Activated CD4-positive, alpha-beta T cell treated with anti-CD3 and anti-CD28 coated beads, Interleukin-2, amount 10 ng/mL, durations not matched to agents 24 days and 14 days (primary cell): Measurements from ENCODE around the gene AP3M1. TPM values are rescaled to one million over a fixed set of nuclear protein-coding genes. Genes with fewer than 3 reads are reported as not detected.

Experiments used
- DNase-seq: peaks from one replicate; pipeline ENCODE4 v3.0.0; 2022
- H3K27ac Mint-ChIP-seq: one replicate; pipeline ENCODE4 v1.8.0; 2022; ENCODE audit warnings: mild to moderate bottlenecking, mixed read lengths
- H3K27me3 Mint-ChIP-seq: one replicate; pipeline ENCODE4 v1.8.0; 2022; ENCODE audit warnings: mixed read lengths
- H3K36me3 Mint-ChIP-seq: one replicate; pipeline ENCODE4 v1.8.0; 2022; ENCODE audit warnings: low read depth, mild to moderate bottlenecking, mixed read lengths
- H3K4me1 Mint-ChIP-seq: one replicate; pipeline ENCODE4 v1.8.0; 2021; ENCODE audit warnings: mixed read lengths
- H3K4me3 Mint-ChIP-seq: one replicate; pipeline ENCODE4 v1.8.0; 2022; ENCODE audit warnings: mild to moderate bottlenecking, moderate library complexity, mixed read lengths
- H3K9me3 Mint-ChIP-seq: one replicate; pipeline ENCODE4 v1.8.0; 2021; ENCODE audit warnings: mixed read lengths
- intact Hi-C: fragments of 100-400 bp; cut with micrococcal nuclease; formaldehyde crosslinking; loops from one replicate; pipeline ENCODE4 v1.15.1; 2023
- total RNA-seq: library from RNA; stranded (reverse); gene quantifications from 2 replicates; pipeline ENCODE4 v1.2.3, GENCODE V29; 2022

Gene AP3M1
- total RNA-seq, 1 donor from 2014 or later, result 51.9 TPM

- Mint-ChIP-seq H3K27me3 (no peaks in the 10 kb centered on the region), H3K36me3 (peaks cover 41% of the 10 kb centered on the region), H3K9me3 (no peaks in the 10 kb centered on the region), H3K27ac (no peak overlapping the region), H3K4me3 (no peak overlapping the region), H3K4me1 (peaks cover 32% of the 10 kb centered on the region)
- peak; percentile 24 for DNase-seq
- intact Hi-C loops, result loop anchor here (5.0 kb wide), 1 partner anchor 80 kb away; the partner anchor contains the start of gene VCL
These were observed 73.2 kb downstream of the AP3M1 start for GRCh38 chr10:74077416-74077815.

DNA sequence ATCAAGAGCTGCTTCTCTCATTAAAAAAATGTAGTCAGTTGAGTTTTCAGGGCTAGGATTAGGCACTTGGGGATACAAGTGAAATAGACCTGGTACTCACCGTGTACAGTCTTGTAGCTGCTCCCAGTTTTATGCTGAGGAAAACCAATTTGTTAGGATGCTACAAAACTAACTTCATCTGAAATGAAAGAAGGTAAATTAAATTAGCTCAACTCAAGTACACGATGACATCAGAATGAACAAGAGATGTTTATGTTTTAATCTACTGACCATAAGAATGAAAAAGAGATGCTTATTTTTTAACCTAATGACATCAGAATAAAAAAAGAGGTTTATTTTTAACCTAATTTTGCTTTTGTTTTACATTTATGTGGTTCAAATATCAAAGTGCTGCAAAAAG lies 73.7 kb downstream of the AP3M1 start:
- no peak overlapping the region for H3K27ac Mint-ChIP-seq
- intact Hi-C loops, result loop anchor here (5.0 kb wide), 1 partner anchor 80 kb away; the partner anchor contains the start of gene VCL
- H3K4me1 Mint-ChIP-seq, result peaks cover 30% of the 10 kb centered on the region
- H3K4me3 Mint-ChIP-seq, result no peak overlapping the region
- H3K27me3 Mint-ChIP-seq, result no peaks in the 10 kb centered on the region
- H3K9me3 Mint-ChIP-seq, result no peaks in the 10 kb centered on the region
- DNase-seq, result no peak
- H3K36me3 Mint-ChIP-seq, result peaks cover 38% of the 10 kb centered on the region

DNA sequence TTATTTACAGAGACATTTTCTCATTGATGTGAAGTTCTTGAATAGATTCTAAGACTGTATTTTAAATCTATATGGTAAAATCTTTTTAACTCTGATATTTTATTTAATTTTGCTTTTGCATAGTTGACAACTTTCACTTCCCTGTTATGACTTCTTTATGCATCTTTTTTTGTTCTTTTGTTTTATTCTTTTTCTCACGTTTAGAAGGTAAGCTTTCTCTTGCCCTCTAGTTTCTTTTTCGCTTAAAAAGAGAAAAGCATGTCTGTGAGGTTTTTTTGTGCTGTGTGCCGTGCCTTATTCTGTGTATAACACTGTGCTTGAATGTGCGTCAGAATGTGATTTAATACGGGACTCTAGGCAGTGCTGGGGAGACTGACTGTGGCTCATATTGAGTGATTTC lies 74.7 kb downstream of the AP3M1 start:
- DNase-seq, result no peak
- H3K4me3 Mint-ChIP-seq, result no peak overlapping the region
- no peaks in the 10 kb centered on the region for H3K9me3 Mint-ChIP-seq
- peaks cover 26% of the 10 kb centered on the region for H3K4me1 Mint-ChIP-seq
- intact Hi-C loops, result loop anchor here (5.0 kb wide), 1 partner anchor 79 kb away; the partner anchor contains the start of gene VCL
- H3K27ac Mint-ChIP-seq, result no peak overlapping the region
- peaks cover 39% of the 10 kb centered on the region for H3K36me3 Mint-ChIP-seq
- H3K27me3 Mint-ChIP-seq, result no peaks in the 10 kb centered on the region

GRCh38 chr10:74072503-74072902 lies 78.1 kb downstream of the AP3M1 start:
- no peaks in the 10 kb centered on the region for H3K27me3 Mint-ChIP-seq
- intact Hi-C loops, result no loop called here
- peaks cover 40% of the 10 kb centered on the region for H3K36me3 Mint-ChIP-seq
- H3K4me1 Mint-ChIP-seq, result peaks cover 5% of the 10 kb centered on the region
- DNase-seq, result no peak
- no peak overlapping the region for H3K27ac Mint-ChIP-seq
- H3K4me3 Mint-ChIP-seq, result no peak overlapping the region
- no peaks in the 10 kb centered on the region for H3K9me3 Mint-ChIP-seq

DNA sequence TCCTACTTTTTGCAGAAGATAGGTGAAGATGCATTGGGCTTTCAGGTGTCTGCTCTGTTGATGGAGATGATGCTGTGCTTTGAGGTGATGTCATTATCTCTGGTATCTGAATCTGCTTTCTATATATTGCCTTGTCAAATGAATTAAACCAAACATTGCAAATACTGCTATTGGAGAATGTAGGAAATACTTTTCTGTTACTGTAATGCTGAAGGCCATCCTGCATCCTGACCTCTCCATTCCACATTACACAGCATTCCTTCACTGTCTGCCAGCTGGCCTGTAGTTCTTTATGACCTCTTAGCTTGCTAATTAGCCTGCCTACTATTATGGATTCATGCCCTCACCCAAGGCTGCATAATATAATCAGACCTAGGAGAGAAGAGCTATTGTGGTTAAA lies 79.5 kb downstream of the AP3M1 start:
- intact Hi-C loops, result no loop called here
- Mint-ChIP-seq H3K4me3 (no peak overlapping the region), H3K27ac (no peak overlapping the region), H3K36me3 (peaks cover 40% of the 10 kb centered on the region), H3K4me1 (peaks cover 4% of the 10 kb centered on the region), H3K9me3 (no peaks in the 10 kb centered on the region), H3K27me3 (no peaks in the 10 kb centered on the region)
- DNase-seq, result no peak

Other genes with a start within 250 kb of the AP3M1 start
- gene PLAU, start 239.7 kb downstream of the AP3M1 start, total RNA-seq, result 0.57 and 0.72 TPM in 2 replicates
- gene VCL, start 152.7 kb downstream of the AP3M1 start, total RNA-seq, result 26.1 and 26.8 TPM in 2 replicates
- 54.8 and 58.3 TPM in 2 replicates for gene ADK, start 393 bp upstream of the AP3M1 start, total RNA-seq